ENCODE data around the gene ORM1.
"Not testable (repeated sequence)": the region's sequence is repeated elsewhere in the genome, so short reads cannot be mapped to it uniquely, and the experiment has no call there.

- not testable (repeated sequence) for TF ChIP-seq CTCF (conservative IDR thresholded peaks at IDR 0.05; ENCODE audit: low read length); EZH2phosphoT487 (IDR thresholded peaks at IDR 0.05; ENCODE audit: borderline replicate concordance)
Measured at GRCh38 chr9:114329625-114330022, 6.7 kb downstream of the ORM1 start, which contains the start of gene ORM2.
